OCI-LY7 (cell line): ENCODE results near the gene ZBTB21.

ENCODE experiments used
- EZH2phosphoT487 ChIP-seq: fragments of 200-600 bp; sonication (generic); IDR thresholded peaks from 2 replicates; pipeline ENCODE4 v1.6.1; 2018; ENCODE audit warnings: low read depth, borderline replicate concordance, mild to moderate bottlenecking, mixed run types, antibody characterized with exemption, low read length, moderate library complexity, mixed read lengths
- TF ChIP-seq, protein P1 (sequence below): fragments of 200-600 bp; sonication (generic); conservative IDR thresholded peaks from 2 replicates; pipeline ENCODE4 v1.5.1; 2014; ENCODE audit warnings: mild to moderate bottlenecking, antibody characterized with exemption, low read length, moderate library complexity, mixed read lengths

DNA sequence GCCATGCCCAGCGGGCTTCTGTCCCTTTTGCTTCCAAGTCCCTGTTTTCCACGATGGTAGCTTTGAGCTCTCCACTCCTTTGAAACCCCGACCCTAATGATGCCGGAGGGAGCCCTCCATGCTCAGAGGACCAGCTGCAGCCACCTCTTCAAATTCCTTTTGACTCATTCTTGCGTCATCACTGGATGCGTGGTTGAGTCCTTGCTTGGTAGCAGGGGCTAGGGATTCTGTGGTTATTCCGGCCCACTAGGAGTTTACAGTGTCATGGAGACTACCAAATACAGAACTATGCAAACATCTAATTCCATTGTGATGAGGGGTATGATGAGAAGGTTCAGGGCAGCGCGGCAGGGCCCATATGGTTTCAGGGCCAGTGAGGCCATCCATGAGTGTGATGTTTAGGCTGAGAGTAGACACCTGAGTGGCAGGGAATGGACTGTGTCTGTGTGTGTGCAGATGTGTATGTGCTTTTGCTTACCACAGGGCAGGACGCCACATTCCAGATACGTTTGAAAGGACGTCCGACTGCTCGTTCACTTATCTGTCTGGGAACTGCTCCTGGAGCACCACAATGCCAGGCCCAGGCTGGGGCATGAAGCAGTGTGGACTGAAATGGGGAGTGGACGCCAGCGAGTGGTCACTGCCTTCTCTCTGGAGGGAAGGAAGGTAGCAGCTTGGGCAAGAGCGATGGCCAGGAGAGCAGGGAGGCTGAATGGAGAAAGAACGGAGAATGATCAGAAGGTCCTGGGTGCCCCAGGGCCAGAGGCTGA is 30.4 kb upstream of the ZBTB21 start:
- TF ChIP-seq, protein P1, sequence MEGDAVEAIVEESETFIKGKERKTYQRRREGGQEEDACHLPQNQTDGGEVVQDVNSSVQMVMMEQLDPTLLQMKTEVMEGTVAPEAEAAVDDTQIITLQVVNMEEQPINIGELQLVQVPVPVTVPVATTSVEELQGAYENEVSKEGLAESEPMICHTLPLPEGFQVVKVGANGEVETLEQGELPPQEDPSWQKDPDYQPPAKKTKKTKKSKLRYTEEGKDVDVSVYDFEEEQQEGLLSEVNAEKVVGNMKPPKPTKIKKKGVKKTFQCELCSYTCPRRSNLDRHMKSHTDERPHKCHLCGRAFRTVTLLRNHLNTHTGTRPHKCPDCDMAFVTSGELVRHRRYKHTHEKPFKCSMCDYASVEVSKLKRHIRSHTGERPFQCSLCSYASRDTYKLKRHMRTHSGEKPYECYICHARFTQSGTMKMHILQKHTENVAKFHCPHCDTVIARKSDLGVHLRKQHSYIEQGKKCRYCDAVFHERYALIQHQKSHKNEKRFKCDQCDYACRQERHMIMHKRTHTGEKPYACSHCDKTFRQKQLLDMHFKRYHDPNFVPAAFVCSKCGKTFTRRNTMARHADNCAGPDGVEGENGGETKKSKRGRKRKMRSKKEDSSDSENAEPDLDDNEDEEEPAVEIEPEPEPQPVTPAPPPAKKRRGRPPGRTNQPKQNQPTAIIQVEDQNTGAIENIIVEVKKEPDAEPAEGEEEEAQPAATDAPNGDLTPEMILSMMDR, result no peak
- TF ChIP-seq EZH2phosphoT487, result no peak
